CD1c-positive myeloid dendritic cell (primary cell): Measurements from ENCODE around the gene BAZ1B.
"Not testable (repeated sequence)": the region's sequence is repeated elsewhere in the genome, so short reads cannot be mapped to it uniquely, and the experiment has no call there.

Experiments used
- DNase-seq: peaks from one replicate; pipeline ENCODE4 v3.0.0-alpha.2; 2016; ENCODE audit errors: extremely low spot score

BAZ1B gene

DNA sequence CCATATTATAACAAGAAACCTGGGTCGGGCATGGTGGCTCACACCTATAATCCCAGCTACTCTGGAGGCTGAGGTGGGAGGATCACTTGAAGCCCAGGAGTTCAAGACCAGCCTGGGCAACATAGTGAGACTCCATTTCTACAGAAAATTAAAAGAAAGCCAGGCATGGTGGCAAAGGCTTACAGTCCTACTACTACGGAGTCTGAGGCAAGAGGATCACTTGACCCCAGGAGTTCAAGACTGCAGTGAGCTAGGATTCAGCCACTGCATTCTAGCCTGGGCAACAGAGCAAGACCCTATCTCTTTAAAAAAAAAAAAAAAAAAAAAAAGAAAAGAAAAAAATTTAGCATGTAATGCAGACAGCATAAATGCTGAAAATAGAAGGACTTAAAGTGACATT lies 16.4 kb upstream of the BAZ1B start:
- DNase-seq, result not testable (repeated sequence)

DNA sequence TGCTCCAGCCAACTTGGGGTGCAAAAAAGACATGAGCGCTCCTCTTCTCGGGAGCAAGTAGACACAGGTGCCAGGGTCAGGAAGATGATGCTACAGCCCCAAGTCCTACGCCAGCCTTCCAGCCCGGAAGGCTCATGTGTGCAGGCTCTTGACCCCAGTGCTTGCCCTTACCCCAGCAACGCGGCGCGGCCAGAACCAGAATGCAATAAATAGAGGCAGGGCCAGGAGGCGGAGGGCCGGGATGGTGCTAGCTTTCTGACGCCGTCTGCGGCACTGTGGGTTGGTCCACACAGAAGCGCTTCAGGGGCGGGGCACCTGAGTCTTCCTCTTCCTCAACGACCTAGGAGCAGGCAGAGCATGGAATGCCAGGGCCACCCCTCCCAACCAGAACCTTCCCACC lies 15.0 kb upstream of the BAZ1B start:
- DNase-seq, result no peak

DNA sequence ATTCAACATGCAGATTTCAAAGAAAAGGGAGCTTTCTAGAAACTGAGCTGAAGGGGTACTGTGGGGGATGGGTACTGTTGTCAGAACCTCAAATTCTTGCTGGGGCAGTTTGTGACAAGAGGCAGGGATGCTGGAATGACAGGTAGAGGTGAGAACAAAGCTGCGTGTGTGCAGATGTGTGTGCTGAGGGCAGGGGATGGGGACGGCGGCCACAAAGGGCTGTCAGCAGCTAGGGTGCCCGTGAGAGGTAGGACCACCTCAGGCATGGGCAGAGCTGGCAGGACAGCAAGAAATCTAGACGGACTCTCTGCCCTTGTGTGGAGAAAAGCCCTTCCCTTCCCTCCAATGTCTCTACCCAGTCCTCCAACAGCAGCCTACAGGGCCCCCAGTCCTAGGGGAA lies 14.4 kb upstream of the BAZ1B start:
- DNase-seq, result no peak

DNA sequence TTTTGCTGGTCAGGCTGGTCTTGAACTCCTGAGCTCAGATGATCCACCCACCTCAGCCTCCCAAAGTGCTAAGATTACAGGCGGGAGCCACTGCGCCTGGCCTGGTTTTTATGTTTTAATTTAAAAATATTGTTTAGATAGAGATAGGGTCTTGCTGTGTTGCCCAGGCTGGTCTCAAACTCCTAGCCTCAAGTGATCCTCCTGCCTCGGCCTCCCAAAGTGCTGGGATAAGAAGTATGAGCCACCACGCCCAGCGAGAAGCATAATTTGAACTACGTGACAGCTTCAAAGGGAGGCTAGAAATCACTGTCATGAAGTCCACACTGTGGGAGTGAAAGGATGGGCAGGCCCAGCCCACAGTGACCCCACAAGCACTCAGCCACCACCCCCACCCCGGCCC lies 13.8 kb upstream of the BAZ1B start:
- DNase-seq, result not testable (repeated sequence)

DNA sequence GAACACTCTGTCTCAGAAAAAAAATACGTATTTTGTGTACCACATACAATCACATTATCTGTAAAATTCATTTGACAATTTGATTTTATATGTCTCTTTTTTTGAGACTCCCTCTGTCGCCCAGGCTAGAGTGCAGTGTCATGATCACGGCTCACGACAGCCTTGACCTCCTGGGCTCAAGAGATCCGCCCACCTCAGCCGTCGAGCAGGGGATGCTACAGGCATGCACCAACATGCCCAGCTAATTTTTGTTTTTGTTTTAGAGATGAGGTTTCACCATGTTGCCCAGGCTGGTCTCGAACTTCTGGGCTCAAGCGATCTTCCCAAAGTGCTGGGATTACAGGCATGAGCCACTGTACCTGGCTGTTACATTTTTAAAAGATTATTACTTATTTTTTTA lies 11.6 kb upstream of the BAZ1B start:
- no peak for DNase-seq

DNA sequence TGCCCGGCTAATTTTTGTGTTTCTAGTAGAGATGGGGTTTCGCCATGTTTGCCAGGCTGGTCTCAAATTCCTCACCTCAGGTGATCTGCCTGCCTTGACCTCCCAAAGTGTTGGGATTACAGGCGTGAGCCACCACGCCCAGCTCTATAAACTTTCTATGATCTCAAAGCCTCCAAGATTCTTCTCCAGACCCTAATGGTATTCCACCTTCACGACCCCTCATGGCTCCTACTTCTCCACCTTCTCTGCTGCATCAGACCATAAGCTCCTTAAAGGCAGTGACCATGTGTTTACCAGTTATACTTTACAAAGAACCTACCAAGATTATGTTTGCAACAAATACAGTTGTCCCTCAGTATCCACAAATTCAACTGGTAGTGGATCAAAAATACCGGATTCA lies 10.1 kb upstream of the BAZ1B start:
- no peak for DNase-seq

DNA sequence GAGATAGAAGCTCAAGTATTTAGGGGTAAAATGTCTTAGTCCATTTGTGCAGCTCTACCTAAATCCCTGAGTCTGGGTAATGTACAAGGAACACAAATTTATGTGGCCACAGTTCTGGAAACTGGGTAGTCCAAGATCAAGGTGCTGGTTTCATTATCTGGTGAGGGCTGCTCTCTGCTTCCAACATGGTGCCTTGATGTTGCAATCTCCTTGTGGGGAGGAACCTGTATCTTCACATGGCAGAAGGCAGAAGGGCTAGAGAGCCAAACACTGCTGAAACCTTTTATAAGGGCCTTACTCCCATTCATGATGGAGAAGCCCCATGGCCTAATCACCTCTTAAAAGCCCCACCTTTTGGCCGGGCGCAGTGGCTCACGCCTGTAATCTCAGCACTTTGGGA lies 8.7 kb upstream of the BAZ1B start:
- DNase-seq, result no peak

DNA sequence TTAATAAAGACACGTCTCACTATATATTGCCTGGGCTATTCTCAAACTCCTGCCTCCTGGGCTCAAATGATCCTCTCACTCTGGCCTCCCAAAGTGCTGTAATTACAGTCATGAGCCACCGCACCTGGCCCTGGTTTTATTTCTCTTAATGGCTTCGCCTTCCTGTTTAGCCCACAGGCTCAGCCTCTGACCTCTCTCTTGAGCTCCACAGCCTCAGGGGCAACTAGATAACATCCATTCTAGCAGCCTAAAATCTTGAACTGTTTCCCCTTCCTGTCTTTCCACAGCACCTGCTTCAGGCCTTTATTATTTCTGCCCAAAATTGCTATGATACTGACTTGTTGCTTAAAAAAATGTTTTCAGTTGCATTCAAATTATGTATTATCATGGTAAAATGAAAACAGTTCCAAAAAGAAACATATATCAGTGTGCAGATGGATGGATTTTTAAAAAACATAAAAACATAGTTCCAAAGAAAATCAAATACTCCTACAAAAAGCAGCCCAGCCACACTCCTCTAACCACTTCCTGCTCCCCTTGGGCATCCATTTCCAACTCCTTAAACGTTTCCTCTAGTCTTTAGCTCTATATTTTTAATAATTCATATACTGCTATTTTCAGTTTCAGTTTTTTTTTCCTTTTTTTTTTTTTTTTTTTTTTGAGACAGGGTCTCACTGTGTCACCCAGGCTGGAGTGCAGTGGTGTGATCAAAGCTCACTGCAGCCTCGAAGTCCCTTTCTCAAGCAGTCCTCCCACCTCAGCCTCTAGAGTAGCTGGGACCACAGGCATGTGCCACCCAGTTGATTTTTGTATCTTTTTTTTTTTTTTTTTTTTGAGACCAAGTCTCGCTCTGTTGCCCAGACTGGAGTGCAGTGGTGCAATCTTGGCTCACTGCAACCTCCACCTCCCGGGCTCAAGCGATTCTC lies 5.1 kb upstream of the BAZ1B start:
- DNase-seq, result no peak

DNA sequence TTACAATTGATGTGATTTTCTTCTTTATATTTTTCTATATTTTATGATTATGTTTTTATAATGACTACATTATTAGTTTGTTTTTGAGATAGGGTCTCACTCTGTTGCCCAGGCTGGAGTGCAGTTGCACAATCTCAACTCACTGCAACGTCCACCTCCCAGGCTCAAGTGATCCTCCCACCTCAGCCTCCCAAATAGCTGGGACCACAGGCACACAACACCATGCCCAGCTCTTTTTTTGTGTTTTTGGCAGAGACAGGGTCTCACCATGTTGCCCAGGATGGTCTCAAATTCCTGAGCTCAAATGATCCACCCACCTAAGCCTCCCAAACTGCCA lies 4.0 kb upstream of the BAZ1B start:
- DNase-seq, result not testable (repeated sequence)

DNA sequence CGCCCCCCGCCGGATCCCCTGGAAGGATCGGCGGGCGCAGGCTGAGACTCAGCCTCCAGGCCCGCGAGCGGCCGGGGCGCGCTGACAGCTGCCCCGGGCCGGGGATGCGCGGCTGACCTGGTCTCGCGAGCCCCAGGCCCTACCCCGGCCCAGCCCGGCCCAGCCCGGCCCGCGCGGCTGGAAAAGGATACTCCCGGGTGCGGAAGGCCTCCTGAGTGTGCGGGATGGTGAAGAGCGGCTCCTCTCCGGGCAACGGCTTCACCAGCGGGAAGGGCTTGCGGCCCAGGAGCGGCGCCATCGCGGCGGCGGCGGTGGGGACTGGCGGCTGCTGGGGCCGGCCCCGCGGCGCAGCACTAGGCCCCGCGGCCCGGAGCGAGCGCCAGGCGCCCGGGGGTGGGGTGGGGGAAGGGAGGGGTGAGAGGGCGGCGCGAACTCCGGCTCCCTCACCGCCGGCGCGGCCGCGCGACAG lies 423 bp downstream of the BAZ1B start:
- no peak for DNase-seq

DNA sequence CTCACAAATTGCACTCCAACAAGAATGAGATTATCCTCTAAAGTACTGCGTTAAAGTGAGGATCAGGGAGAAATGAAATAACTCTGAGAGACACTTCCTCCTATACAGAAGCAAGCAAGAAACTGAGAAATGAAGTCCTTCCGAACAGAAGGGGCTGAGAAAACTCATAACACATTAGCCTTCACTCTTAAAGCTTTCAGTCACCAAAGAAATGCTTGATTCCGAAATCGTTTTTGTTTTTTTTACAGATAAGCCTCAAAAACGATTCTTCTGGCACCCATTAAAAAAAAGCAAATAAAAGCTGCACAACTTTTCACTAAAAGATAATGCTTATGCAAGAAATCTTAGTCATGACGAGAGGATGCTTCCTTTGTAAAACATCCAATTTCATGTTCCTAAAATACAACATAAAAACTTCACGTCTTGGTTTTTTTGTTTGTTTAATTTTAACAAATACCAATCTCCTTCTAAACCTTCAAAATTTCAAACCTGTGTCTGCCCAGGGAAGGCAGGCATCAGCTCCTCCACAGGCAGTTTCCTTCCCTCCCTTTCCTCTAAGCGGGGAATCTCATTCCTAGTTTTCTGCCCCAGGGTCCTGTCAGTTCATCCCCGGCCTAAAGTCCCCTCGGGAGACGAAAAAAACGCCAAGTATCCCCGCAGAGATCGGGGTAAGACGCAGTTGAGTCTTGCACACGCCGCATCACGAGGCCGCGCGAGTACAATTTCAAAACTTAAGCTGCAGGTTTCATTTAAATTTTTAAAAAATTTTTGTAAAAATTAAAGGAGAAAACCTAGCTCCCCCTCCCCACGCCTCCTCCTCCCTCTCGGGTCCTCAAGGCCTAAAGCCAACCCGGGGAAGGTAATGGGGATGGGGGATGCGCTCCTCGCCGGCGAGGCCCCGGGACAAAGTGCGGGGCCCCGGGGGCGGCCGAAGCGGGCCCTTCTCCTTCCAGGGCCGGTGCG lies 1.1 kb downstream of the BAZ1B start:
- peak; percentile 18 for DNase-seq

DNA sequence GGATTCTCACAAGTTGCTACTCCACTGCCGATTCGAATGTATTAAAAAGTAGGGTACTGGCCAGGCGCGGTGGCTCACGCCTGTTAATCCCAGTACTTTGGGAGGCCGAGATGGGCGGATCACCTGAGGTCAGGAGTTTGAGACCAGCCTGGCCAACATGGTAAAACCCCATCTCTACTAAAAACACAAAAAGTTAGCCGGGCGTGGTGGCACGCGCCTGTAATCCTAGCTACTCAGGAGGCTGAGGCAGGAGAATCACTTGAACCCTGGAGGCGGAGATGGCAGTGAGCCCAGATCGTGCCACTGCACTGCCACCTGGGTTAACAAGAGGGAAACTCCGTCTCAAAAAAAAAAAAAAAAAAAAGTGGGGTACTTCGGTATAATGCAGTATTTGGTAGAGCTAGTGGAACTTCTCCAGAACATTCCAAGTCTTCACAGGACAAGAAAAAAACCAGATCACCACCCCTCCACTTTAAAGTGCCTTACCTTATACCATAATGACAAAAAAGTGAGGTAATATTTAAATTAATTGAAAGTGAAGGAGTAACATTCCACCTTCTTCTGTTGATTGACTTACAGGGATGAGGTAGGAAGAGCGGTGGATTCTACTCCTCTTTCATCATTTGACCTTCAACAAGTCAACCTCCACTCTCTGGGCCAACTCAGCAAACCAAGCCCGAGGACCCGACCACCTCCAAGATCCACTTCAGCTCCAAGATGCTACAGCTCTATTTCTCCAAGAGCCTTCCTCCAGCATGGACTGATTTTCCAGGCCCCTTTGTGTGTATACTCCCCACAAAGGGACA lies 2.0 kb downstream of the BAZ1B start:
- no peak for DNase-seq

DNA sequence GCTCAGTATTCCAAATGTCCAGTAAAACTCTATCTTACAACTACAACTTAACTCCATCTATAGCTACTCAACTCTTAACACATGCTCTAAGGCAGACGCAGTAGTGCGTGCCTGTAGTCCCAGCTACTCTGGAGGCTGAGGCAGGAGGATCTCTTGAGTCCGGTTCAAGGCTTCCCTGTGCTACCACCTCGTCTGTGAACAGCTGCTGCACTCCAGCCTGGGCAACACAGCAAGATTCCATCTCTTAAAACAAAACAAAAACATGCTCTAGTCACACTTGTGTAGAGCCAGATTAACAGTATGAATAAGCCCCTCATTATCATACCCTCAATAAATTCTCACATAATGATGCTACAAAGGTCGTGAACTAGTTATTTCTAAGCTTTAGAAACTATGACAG lies 3.6 kb downstream of the BAZ1B start:
- DNase-seq, result no peak

DNA sequence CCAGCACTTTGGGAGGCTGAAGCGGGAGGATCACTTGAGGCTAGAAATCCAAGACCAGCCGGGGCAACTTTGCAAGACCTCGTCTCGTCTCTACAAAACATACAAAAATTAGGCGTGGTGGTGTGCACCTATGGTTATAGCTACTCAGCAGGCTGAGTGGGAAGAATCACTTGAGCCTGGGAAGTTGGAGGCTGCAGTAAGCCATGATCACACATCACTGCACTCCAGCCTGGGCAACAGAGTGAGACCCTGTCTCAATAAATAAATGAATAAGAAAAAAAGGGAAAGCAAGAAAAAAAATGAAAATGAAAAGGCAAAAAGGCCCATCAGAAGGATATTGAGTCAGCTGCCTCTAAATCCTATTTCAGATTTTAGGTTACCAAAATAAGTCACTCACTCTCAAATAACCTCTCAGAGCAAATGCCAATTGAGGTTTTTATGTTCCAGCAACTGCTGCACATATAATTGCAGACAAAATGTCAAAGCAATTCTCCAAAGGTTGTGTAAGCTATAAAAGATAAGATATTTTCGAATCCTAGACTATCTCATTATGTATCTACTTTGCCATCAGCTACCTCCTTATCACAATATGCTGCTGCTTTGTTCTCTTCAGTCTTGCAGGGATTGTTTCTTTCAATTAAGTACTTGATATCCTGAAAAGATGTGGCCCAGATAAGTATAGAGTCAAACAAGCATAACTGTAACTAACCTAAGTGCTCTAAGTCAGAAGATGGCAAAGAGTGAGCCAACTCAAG lies 4.7 kb downstream of the BAZ1B start:
- DNase-seq, result no peak

DNA sequence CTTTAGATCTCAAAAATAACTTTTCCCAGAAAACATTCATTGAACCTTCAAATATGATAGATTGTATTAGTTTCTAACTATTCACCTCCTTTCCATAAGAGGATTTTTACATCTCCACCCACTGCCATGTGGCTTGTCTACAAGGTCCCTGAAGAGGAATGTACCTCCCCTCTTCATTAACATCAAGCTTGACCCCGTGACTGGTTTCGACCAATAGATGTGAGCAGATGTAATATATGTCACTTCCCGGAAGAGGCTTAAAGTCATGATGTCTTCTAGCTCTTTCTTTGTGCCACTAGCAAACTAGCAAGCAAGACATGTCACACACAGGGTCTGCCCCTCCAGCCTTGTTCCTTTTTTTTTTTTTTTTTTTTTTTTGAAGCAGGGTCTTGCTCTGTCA lies 6.9 kb downstream of the BAZ1B start:
- no peak for DNase-seq

DNA sequence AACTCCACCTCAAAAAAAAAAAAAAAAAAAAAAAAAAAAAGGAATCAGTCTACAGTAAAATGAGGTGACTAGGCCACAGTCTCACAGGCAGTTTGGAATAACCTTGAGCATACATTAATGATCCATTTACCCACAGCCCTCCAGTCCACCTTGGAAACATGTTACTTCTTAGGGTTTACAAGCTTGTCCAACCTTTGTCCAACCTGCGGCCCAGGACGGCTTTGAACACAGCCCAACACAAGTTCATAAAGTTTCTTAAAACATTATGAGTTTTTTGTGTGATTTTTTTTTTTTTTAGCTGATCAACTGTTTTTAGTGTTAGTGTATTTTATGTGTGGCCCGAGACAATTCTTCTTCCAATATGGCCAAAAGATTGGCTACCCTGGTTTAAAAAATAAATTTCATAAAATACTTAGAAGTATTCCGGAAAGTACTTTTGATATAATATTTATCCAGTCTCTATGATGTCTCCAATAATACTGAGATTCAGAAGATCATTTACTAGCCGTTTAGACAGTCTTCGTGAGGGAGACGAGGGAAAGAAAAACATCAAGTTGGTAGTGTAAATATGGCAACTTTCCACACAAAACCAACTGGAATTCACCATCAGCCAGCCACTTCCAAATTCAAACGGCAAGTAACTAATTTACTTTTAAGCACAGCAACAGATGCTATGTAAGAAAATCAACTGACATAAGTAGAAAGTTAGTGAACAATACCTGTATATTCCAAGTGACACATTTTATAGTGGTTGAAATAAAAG lies 9.9 kb downstream of the BAZ1B start:
- DNase-seq, result no peak

DNA sequence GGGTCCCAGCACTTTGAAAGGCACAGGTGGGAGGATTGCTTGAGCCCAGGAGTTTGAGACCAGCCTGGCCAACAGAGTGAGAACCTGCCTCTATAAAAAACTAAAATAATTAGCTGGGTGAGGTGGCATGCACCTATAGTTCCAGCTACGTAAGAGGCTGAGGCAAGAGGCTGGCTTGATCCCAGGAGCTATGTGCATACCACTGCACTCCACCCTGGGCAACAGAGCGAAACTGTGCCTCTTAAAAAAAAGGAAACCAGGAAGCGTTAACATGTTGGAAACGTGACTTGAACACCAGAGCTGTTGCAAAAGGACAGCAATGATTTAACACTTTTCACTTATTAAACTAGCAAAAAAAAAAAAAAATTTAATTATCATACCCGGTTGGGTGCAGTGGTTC lies 12.6 kb downstream of the BAZ1B start:
- DNase-seq, result no peak

DNA sequence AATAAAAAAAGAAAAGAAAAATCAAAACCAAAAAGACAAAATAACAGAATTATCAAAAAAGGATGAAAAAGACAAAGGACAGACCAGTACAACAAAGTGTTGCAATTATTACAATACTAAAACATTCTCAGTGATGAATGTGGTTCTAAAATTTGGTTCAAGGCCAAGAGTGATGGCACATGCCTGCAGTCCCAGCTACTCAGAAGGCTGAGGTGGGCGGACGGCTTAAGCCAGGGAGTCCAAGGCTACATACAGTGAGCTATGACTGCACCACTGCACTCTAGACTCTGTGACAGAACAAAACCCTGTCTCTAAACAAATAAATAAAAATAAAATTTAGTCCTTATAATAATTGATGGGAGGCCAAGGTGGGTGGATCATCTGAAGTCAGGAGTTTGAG lies 14.5 kb downstream of the BAZ1B start:
- no peak for DNase-seq

DNA sequence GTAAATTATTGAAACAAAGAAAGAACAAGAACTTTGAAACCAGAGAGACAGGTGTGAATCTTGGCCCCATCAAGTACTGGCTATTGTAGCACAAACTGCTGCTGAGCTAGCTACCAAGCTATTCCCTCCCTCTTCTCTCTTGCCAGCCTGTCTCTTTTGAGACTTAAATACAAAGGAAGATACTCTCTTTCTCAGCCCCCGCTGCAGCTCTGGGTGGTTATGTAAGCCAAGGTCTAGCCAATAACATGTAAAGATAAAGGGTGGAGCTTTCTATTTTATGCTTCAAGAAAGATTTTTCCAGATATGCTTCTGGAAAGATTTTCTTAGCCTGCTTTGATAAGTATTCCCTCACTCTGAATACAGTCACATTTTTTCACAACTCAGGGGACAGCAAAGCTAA lies 17.2 kb downstream of the BAZ1B start:
- no peak for DNase-seq

DNA sequence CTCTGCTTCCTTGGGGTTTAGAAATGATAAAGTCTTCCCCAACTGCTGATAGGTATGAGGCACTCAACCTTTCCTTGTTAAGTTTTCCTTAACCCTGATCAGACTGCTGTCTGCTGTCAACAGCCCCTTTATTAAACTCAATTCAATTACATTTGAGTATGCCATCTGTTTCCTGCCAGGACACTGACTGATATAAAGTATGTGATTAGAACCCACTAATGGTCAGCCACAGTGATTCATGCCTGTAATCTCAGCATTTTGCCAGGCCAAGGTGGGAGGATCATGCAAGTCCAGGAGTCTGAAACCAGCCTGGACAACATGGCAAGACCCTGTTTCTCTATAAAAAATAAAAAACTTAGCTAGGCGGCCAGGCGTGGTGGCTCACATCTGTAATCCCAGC lies 18.1 kb downstream of the BAZ1B start:
- no peak for DNase-seq
